Measurements from ENCODE around the gene MST1.

DNA sequence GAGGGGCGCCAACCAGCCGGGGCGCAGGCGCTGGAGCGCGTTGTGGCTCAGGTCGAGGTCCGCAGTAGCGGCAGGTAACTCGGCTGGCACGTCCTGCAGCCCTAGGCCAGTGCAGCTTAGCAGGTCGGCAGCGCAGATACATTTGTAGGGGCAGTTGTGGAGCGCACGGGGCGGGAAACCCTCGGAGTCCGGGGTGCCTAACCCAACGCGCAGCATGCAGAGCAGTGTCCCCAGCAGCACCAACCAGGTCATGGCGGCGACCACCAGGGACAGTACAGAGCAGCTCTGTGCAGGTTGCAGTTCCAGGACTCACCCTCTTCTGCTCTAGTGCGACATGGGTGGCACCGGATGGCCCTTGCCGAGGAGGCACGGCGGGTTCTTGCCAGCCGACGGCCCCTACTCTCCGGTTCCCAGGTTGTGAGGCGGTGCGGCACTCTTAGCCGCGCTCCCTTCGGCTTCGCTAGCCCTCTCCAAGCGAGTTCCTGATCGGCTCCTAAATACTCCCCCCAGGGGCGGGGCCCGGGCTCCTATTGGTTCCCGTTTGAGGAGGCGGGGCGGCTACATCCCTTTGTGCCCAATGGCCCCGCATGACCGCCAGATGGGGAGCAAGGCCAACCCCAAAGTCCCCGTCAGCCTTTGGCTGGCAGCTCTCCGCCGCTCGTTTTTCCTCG is 30.1 kb upstream of the MST1 start, which contains the start of gene AMIGO3:
- TF ChIP-seq CTCF (conservative IDR thresholded peaks at IDR 0.05; ENCODE audit: low read depth, low read length) (peak; percentile 50), EZH2 (IDR thresholded peaks at IDR 0.05; ENCODE audit: low read length, unreplicated experiment) (no peak), EZH2phosphoT487 (IDR thresholded peaks at IDR 0.05; ENCODE audit: borderline replicate concordance, low read length) (no peak)
